Upper lobe of right lung (tissue), 1 donor: ENCODE data around the gene CITED1. TPM values are rescaled to one million over a fixed set of nuclear protein-coding genes. Genes with fewer than 3 reads are reported as not detected.

Experiments used
- ATAC-seq: fragments of 200-7000 bp; cut with Tn5 transposase; one replicate; pipeline ENCODE4 v1.9.1; 2020; ENCODE audit warnings: mild to moderate bottlenecking, moderate library complexity
- DNase-seq: peaks from one replicate; pipeline ENCODE4 v3.0.0-alpha.2; 2020
- H3K27ac ChIP-seq: fragments of 200-600 bp; one replicate; pipeline ENCODE4 v1.8.0; 2022
- H3K27me3 ChIP-seq: fragments of 200-600 bp; one replicate; pipeline ENCODE4 v1.8.0; 2022; ENCODE audit warnings: mild to moderate bottlenecking
- H3K36me3 ChIP-seq: fragments of 200-600 bp; one replicate; pipeline ENCODE4 v1.8.0; 2022
- H3K4me1 ChIP-seq: fragments of 200-600 bp; one replicate; pipeline ENCODE4 v1.8.0; 2022
- H3K4me3 ChIP-seq: fragments of 200-600 bp; one replicate; pipeline ENCODE4 v1.8.0; 2022; ENCODE audit warnings: mild to moderate bottlenecking
- H3K9me3 ChIP-seq: fragments of 200-600 bp; one replicate; pipeline ENCODE4 v1.8.0; 2022
- CTCF ChIP-seq: fragments of 200-600 bp; IDR thresholded peaks from one replicate; pipeline ENCODE4 v1.8.0; 2022; ENCODE audit warnings: antibody characterized with exemption
- intact Hi-C: fragments of 100-400 bp; cut with DNase I; formaldehyde crosslinking; loops from one replicate; pipeline ENCODE4 v1.11.0; 2022
- total RNA-seq: library from RNA; stranded (reverse); fragmentation: NEBNext Ultra II Directional; extraction: Animal tissue kit (Norgen Biotek cat#: 25700); gene quantifications from one replicate; pipeline ENCODE4 v1.2.1, GENCODE V29; 2021
- donor health status: DM: no; HTN: yes; CAD: no; lungs with severe emphysema.

The CITED1 gene
- total RNA-seq, 1 donor from 2014 or later, result 0.43 TPM

- H3K9me3 ChIP-seq, result no peaks in the 10 kb centered on the region
- no peaks in the 10 kb centered on the region for H3K4me1 ChIP-seq
- H3K4me3 ChIP-seq, result no peak overlapping the region
- intact Hi-C loops, result no loop called here
- H3K27me3 ChIP-seq, result no peaks in the 10 kb centered on the region
- H3K36me3 ChIP-seq, result no peaks in the 10 kb centered on the region
- DNase-seq (no peak), ATAC-seq (no peak)
- TF ChIP-seq CTCF, result no peak
- no peak overlapping the region for H3K27ac ChIP-seq
These were observed 41.7 kb upstream of the CITED1 start for GRCh38 chrX:72347366-72347765.

- no peaks in the 10 kb centered on the region for H3K27me3 ChIP-seq
- H3K9me3 ChIP-seq, result no peaks in the 10 kb centered on the region
- ATAC-seq (no peak), DNase-seq (no peak)
- no peaks in the 10 kb centered on the region for H3K36me3 ChIP-seq
- intact Hi-C loops, result no loop called here
- H3K4me1 ChIP-seq, result no peaks in the 10 kb centered on the region
- H3K27ac ChIP-seq, result no peak overlapping the region
- TF ChIP-seq CTCF, result no peak
- no peak overlapping the region for H3K4me3 ChIP-seq
These were observed 40.7 kb upstream of the CITED1 start for GRCh38 chrX:72346302-72346949.

GRCh38 chrX:72340626-72341025 lies 34.9 kb upstream of the CITED1 start:
- Histone ChIP-seq H3K36me3 (no peaks in the 10 kb centered on the region), H3K9me3 (no peaks in the 10 kb centered on the region), H3K27me3 (no peaks in the 10 kb centered on the region), H3K27ac (no peak overlapping the region), H3K4me1 (no peaks in the 10 kb centered on the region), H3K4me3 (no peak overlapping the region)
- TF ChIP-seq CTCF, result no peak
- ATAC-seq (no peak), DNase-seq (no peak)
- intact Hi-C loops, result no loop called here

- no peak for TF ChIP-seq CTCF
These were observed 34.3 kb upstream of the CITED1 start for GRCh38 chrX:72340041-72340440.

GRCh38 chrX:72330131-72330530 lies 24.4 kb upstream of the CITED1 start:
- no peak for DNase-seq
- TF ChIP-seq CTCF, result no peak

More at GRCh38 chrX:72340041-72340440, 34.3 kb upstream of the CITED1 start:
- Histone ChIP-seq H3K27me3 (no peaks in the 10 kb centered on the region), H3K36me3 (no peaks in the 10 kb centered on the region), H3K27ac (no peak overlapping the region), H3K9me3 (no peaks in the 10 kb centered on the region), H3K4me1 (no peaks in the 10 kb centered on the region), H3K4me3 (no peak overlapping the region)
- DNase-seq (no peak), ATAC-seq (no peak)
- intact Hi-C loops, result no loop called here

More at GRCh38 chrX:72330131-72330530, 24.4 kb upstream of the CITED1 start:
- Histone ChIP-seq H3K9me3 (no peaks in the 10 kb centered on the region), H3K4me3 (no peak overlapping the region), H3K36me3 (no peaks in the 10 kb centered on the region), H3K4me1 (no peaks in the 10 kb centered on the region), H3K27me3 (no peaks in the 10 kb centered on the region), H3K27ac (no peak overlapping the region)
- intact Hi-C loops, result no loop called here
- no peak for ATAC-seq
